ENCODE data around the gene RABGAP1L.
"Not testable (repeated sequence)": the region's sequence is repeated elsewhere in the genome, so short reads cannot be mapped to it uniquely, and the experiment has no call there.

Gene RABGAP1L

GRCh38 chr1:174678657-174679056 lies 519.3 kb downstream of the RABGAP1L start:
- Histone ChIP-seq H3K4me1 (ENCODE audit: control insufficient read depth, insufficient read depth, low read length, poor library complexity, severe bottlenecking) (no peaks in the 10 kb centered on the region), H3K9me3 (ENCODE audit: control insufficient read depth, low read length) (no peaks in the 10 kb centered on the region), H3K4me3 (ENCODE audit: insufficient read depth, low read depth, low read length, poor library complexity, severe bottlenecking) (no peak overlapping the region), H3K27me3 (replicated peaks; ENCODE audit: control insufficient read depth, insufficient read depth, low read length, poor library complexity, severe bottlenecking) (no peaks in the 10 kb centered on the region), H3K27ac (ENCODE audit: insufficient read depth, low read length, poor library complexity, severe bottlenecking) (no peak overlapping the region), H3K36me3 (ENCODE audit: control insufficient read depth, insufficient read depth, low read length) (no peaks in the 10 kb centered on the region)
- no peak for DNase-seq

- H3K4me3 ChIP-seq (ENCODE audit: insufficient read depth, low read depth, low read length, poor library complexity, severe bottlenecking), result no peak overlapping the region
- DNase-seq, result no peak
- no peaks in the 10 kb centered on the region for H3K36me3 ChIP-seq (ENCODE audit: control insufficient read depth, insufficient read depth, low read length)
- no peak overlapping the region for H3K27ac ChIP-seq (ENCODE audit: insufficient read depth, low read length, poor library complexity, severe bottlenecking)
- H3K4me1 ChIP-seq (ENCODE audit: control insufficient read depth, insufficient read depth, low read length, poor library complexity, severe bottlenecking), result no peaks in the 10 kb centered on the region
- H3K9me3 ChIP-seq (ENCODE audit: control insufficient read depth, low read length), result no peaks in the 10 kb centered on the region
- no peaks in the 10 kb centered on the region for H3K27me3 ChIP-seq (replicated peaks; ENCODE audit: control insufficient read depth, insufficient read depth, low read length, poor library complexity, severe bottlenecking)
These were observed 520.8 kb downstream of the RABGAP1L start for GRCh38 chr1:174680101-174680500.

GRCh38 chr1:174682419-174683008 lies 523.2 kb downstream of the RABGAP1L start:
- no peaks in the 10 kb centered on the region for H3K36me3 ChIP-seq (ENCODE audit: control insufficient read depth, insufficient read depth, low read length)
- H3K27me3 ChIP-seq (replicated peaks; ENCODE audit: control insufficient read depth, insufficient read depth, low read length, poor library complexity, severe bottlenecking), result no peaks in the 10 kb centered on the region
- H3K9me3 ChIP-seq (ENCODE audit: control insufficient read depth, low read length), result no peaks in the 10 kb centered on the region
- no peak for DNase-seq
- no peaks in the 10 kb centered on the region for H3K4me1 ChIP-seq (ENCODE audit: control insufficient read depth, insufficient read depth, low read length, poor library complexity, severe bottlenecking)
- no peak overlapping the region for H3K27ac ChIP-seq (ENCODE audit: insufficient read depth, low read length, poor library complexity, severe bottlenecking)
- no peak overlapping the region for H3K4me3 ChIP-seq (ENCODE audit: insufficient read depth, low read depth, low read length, poor library complexity, severe bottlenecking)

GRCh38 chr1:174686213-174686612 lies 526.9 kb downstream of the RABGAP1L start:
- H3K4me1 ChIP-seq (ENCODE audit: control insufficient read depth, insufficient read depth, low read length, poor library complexity, severe bottlenecking), result no peaks in the 10 kb centered on the region
- no peaks in the 10 kb centered on the region for H3K36me3 ChIP-seq (ENCODE audit: control insufficient read depth, insufficient read depth, low read length)
- H3K4me3 ChIP-seq (ENCODE audit: insufficient read depth, low read depth, low read length, poor library complexity, severe bottlenecking), result no peak overlapping the region
- H3K9me3 ChIP-seq (ENCODE audit: control insufficient read depth, low read length), result no peaks in the 10 kb centered on the region
- no peak for DNase-seq
- no peaks in the 10 kb centered on the region for H3K27me3 ChIP-seq (replicated peaks; ENCODE audit: control insufficient read depth, insufficient read depth, low read length, poor library complexity, severe bottlenecking)
- no peak overlapping the region for H3K27ac ChIP-seq (ENCODE audit: insufficient read depth, low read length, poor library complexity, severe bottlenecking)

GRCh38 chr1:174689524-174689923 lies 530.2 kb downstream of the RABGAP1L start:
- H3K27me3 ChIP-seq (replicated peaks; ENCODE audit: control insufficient read depth, insufficient read depth, low read length, poor library complexity, severe bottlenecking), result no peaks in the 10 kb centered on the region
- H3K4me3 ChIP-seq (ENCODE audit: insufficient read depth, low read depth, low read length, poor library complexity, severe bottlenecking), result no peak overlapping the region

GRCh38 chr1:174690266-174690665 lies 530.9 kb downstream of the RABGAP1L start:
- Histone ChIP-seq H3K36me3 (ENCODE audit: control insufficient read depth, insufficient read depth, low read length) (no peaks in the 10 kb centered on the region), H3K9me3 (ENCODE audit: control insufficient read depth, low read length) (no peaks in the 10 kb centered on the region), H3K4me1 (ENCODE audit: control insufficient read depth, insufficient read depth, low read length, poor library complexity, severe bottlenecking) (no peaks in the 10 kb centered on the region), H3K4me3 (ENCODE audit: insufficient read depth, low read depth, low read length, poor library complexity, severe bottlenecking) (no peak overlapping the region), H3K27ac (ENCODE audit: insufficient read depth, low read length, poor library complexity, severe bottlenecking) (no peak overlapping the region), H3K27me3 (replicated peaks; ENCODE audit: control insufficient read depth, insufficient read depth, low read length, poor library complexity, severe bottlenecking) (no peaks in the 10 kb centered on the region)
- DNase-seq, result no peak

More at GRCh38 chr1:174689524-174689923, 530.2 kb downstream of the RABGAP1L start:
- Histone ChIP-seq H3K9me3 (ENCODE audit: control insufficient read depth, low read length) (no peaks in the 10 kb centered on the region), H3K27ac (ENCODE audit: insufficient read depth, low read length, poor library complexity, severe bottlenecking) (no peak overlapping the region), H3K36me3 (ENCODE audit: control insufficient read depth, insufficient read depth, low read length) (no peaks in the 10 kb centered on the region), H3K4me1 (ENCODE audit: control insufficient read depth, insufficient read depth, low read length, poor library complexity, severe bottlenecking) (no peaks in the 10 kb centered on the region)
- DNase-seq, result no peak

- Histone ChIP-seq H3K4me1 (ENCODE audit: control insufficient read depth, insufficient read depth, low read length, poor library complexity, severe bottlenecking) (no peaks in the 10 kb centered on the region), H3K27ac (ENCODE audit: insufficient read depth, low read length, poor library complexity, severe bottlenecking) (no peak overlapping the region), H3K36me3 (ENCODE audit: control insufficient read depth, insufficient read depth, low read length) (no peaks in the 10 kb centered on the region), H3K9me3 (ENCODE audit: control insufficient read depth, low read length) (no peaks in the 10 kb centered on the region), H3K27me3 (replicated peaks; ENCODE audit: control insufficient read depth, insufficient read depth, low read length, poor library complexity, severe bottlenecking) (no peaks in the 10 kb centered on the region), H3K4me3 (ENCODE audit: insufficient read depth, low read depth, low read length, poor library complexity, severe bottlenecking) (no peak overlapping the region)
- DNase-seq, result no peak
These were observed 533.0 kb downstream of the RABGAP1L start for GRCh38 chr1:174692313-174692712.

GRCh38 chr1:174693085-174693484 lies 533.8 kb downstream of the RABGAP1L start:
- Histone ChIP-seq H3K36me3 (ENCODE audit: control insufficient read depth, insufficient read depth, low read length) (no peaks in the 10 kb centered on the region), H3K4me1 (ENCODE audit: control insufficient read depth, insufficient read depth, low read length, poor library complexity, severe bottlenecking) (no peaks in the 10 kb centered on the region), H3K27ac (ENCODE audit: insufficient read depth, low read length, poor library complexity, severe bottlenecking) (no peak overlapping the region), H3K27me3 (replicated peaks; ENCODE audit: control insufficient read depth, insufficient read depth, low read length, poor library complexity, severe bottlenecking) (no peaks in the 10 kb centered on the region), H3K4me3 (ENCODE audit: insufficient read depth, low read depth, low read length, poor library complexity, severe bottlenecking) (no peak overlapping the region), H3K9me3 (ENCODE audit: control insufficient read depth, low read length) (no peaks in the 10 kb centered on the region)
- no peak for DNase-seq

- not testable (repeated sequence) for H3K9me3 ChIP-seq (ENCODE audit: control insufficient read depth, low read length); H3K4me1 ChIP-seq (ENCODE audit: control insufficient read depth, insufficient read depth, low read length, poor library complexity, severe bottlenecking); DNase-seq; H3K27me3 ChIP-seq (replicated peaks; ENCODE audit: control insufficient read depth, insufficient read depth, low read length, poor library complexity, severe bottlenecking); H3K27ac ChIP-seq (ENCODE audit: insufficient read depth, low read length, poor library complexity, severe bottlenecking); H3K36me3 ChIP-seq (ENCODE audit: control insufficient read depth, insufficient read depth, low read length); H3K4me3 ChIP-seq (ENCODE audit: insufficient read depth, low read depth, low read length, poor library complexity, severe bottlenecking)
These were observed 534.2 kb downstream of the RABGAP1L start for GRCh38 chr1:174693539-174693938.

- no peak overlapping the region for H3K4me3 ChIP-seq (ENCODE audit: insufficient read depth, low read depth, low read length, poor library complexity, severe bottlenecking)
- H3K9me3 ChIP-seq (ENCODE audit: control insufficient read depth, low read length), result no peaks in the 10 kb centered on the region
- no peaks in the 10 kb centered on the region for H3K4me1 ChIP-seq (ENCODE audit: control insufficient read depth, insufficient read depth, low read length, poor library complexity, severe bottlenecking)
- H3K36me3 ChIP-seq (ENCODE audit: control insufficient read depth, insufficient read depth, low read length), result no peaks in the 10 kb centered on the region
- H3K27me3 ChIP-seq (replicated peaks; ENCODE audit: control insufficient read depth, insufficient read depth, low read length, poor library complexity, severe bottlenecking), result no peaks in the 10 kb centered on the region
- no peak overlapping the region for H3K27ac ChIP-seq (ENCODE audit: insufficient read depth, low read length, poor library complexity, severe bottlenecking)
- no peak for DNase-seq
These were observed 536.9 kb downstream of the RABGAP1L start for GRCh38 chr1:174696026-174696821.

Measured in effector memory CD4-positive, alpha-beta T cell (primary cell).